Caco-2 (cell line): Measurements from ENCODE around the gene SRGAP3. TPM values are rescaled to one million over a fixed set of nuclear protein-coding genes. Genes with fewer than 3 reads are reported as not detected.

Experiments
- BruUV-seq: library from RNA; stranded (reverse); fragments of 400-500 nt; replicated peaks from 2 replicates; lab custom pipeline; 2021; lab: Mats Ljungman, UMichigan
- CTCF ChIA-PET: fragments of 300-600 bp; sonication (Branson Sonifier 250); formaldehyde crosslinking; loops from one replicate; lab custom pipeline; 2022; ENCODE audit warnings: antibody characterized with exemption; lab: Charles Lee
- POLR2A ChIA-PET: fragments of 300-600 bp; sonication (Branson Sonifier 250); formaldehyde crosslinking; loops from one replicate; lab custom pipeline; 2022; ENCODE audit warnings: antibody characterized with exemption; lab: Charles Lee
- DNase-seq, 2 experiments: peaks; one replicate each; pipeline versions ENCODE4 v3.0.0 to v3.0.0-alpha.2; 2020 to 2022
- H3K27me3 ChIP-seq: replicated peaks from 2 replicates; pipeline ENCODE4 v1.6.0; 2011; ENCODE audit warnings: low read length; ENCODE audit not compliant: control insufficient read depth, insufficient read depth
- H3K36me3 ChIP-seq: 2 replicates; pipeline ENCODE4 v1.5.1; 2011; ENCODE audit warnings: low read length; ENCODE audit not compliant: control insufficient read depth, insufficient read depth
- H3K4me1 ChIP-seq: fragments of 250-450 bp; sonication (Bioruptor Pico); 2 replicates; pipeline ENCODE4 v1.5.1; 2020; ENCODE audit warnings: mild to moderate bottlenecking
- H3K4me3 ChIP-seq: 2 replicates; pipeline ENCODE4 v1.5.1; 2011; ENCODE audit warnings: low read depth, mild to moderate bottlenecking, control low read depth, low read length
- H3K9me3 ChIP-seq: fragments of 250-450 bp; sonication (Bioruptor Pico); 2 replicates; pipeline ENCODE4 v1.5.1; 2020; ENCODE audit warnings: mild to moderate bottlenecking, moderate library complexity
- H3K27ac Mint-ChIP-seq: one replicate; pipeline ENCODE4 v1.8.0; 2022; ENCODE audit warnings: mixed read lengths; ENCODE audit not compliant: unreplicated experiment
- H3K27me3 Mint-ChIP-seq: one replicate; pipeline ENCODE4 v1.8.0; 2022; ENCODE audit warnings: mixed read lengths; ENCODE audit not compliant: insufficient read depth, unreplicated experiment
- H3K36me3 Mint-ChIP-seq: one replicate; pipeline ENCODE4 v1.8.0; 2022; ENCODE audit warnings: mild to moderate bottlenecking, mixed read lengths; ENCODE audit not compliant: insufficient read depth, unreplicated experiment
- H3K4me1 Mint-ChIP-seq: one replicate; pipeline ENCODE4 v1.8.0; 2022; ENCODE audit warnings: low read depth, mixed read lengths; ENCODE audit not compliant: unreplicated experiment
- H3K4me3 Mint-ChIP-seq: one replicate; pipeline ENCODE4 v1.8.0; 2022; ENCODE audit warnings: mild to moderate bottlenecking, moderate library complexity, mixed read lengths; ENCODE audit not compliant: unreplicated experiment
- H3K9me3 Mint-ChIP-seq: one replicate; pipeline ENCODE4 v1.8.0; 2022; ENCODE audit warnings: mixed read lengths; ENCODE audit not compliant: unreplicated experiment
- intact Hi-C: fragments of 100-400 bp; cut with micrococcal nuclease; formaldehyde crosslinking; loops from one replicate; pipeline ENCODE4 v1.10.0; 2022; ENCODE audit not compliant: unreplicated experiment
- total RNA-seq: library from RNA; stranded (reverse); gene quantifications from 2 replicates; pipeline ENCODE4 v1.2.3, GENCODE V29; 2022
- TF ChIP-seq, protein P1 (sequence below), 2 experiments: fragments of 200-600 bp in 1 of 2; IDR thresholded peaks; 1 replicate in 1 of 2; 2 replicates in 1 of 2; pipeline versions ENCODE4 v1.5.1 to v1.8.0; 2011 to 2022; ENCODE audit warnings: antibody characterized with exemption in 1 of 2, control low read depth in 1 of 2, inconsistent platforms in 1 of 2, low read depth in 1 of 2, low read length in 1 of 2, mild to moderate bottlenecking in 1 of 2, moderate library complexity in 1 of 2; ENCODE audit not compliant: insufficient read depth in 1 of 2, severe bottlenecking in 1 of 2, unreplicated experiment in 1 of 2

Gene SRGAP3
- total RNA-seq, 1 experiment from 2014 or later = 1.3 TPM

DNA sequence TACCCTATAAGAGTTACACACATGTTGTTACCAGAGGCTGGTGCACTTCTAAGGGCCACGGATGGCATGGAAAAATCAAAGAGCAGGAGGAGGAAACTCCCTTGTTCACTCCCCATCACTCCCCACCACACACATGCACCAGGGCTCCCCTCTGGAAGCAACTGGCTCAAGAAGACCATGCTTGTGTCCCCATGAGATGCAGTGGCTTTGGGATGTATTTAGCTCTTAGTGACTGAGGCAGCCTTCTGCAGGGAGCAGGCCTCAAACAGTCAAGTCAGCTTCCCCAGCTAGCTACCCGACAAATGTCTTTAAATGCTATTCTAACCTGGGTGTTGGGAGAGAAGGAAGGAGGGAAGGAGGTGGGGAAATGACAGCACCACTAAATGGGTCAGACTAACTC is 253.2 kb downstream of the SRGAP3 start:
- peaks cover 11% of the 10 kb centered on the region for H3K27me3 Mint-ChIP-seq
- no peak overlapping the region for H3K4me3 ChIP-seq
- no TSS peak for BruUV-seq
- H3K36me3 ChIP-seq = no peaks in the 10 kb centered on the region
- H3K9me3 ChIP-seq = no peaks in the 10 kb centered on the region
- H3K4me1 Mint-ChIP-seq = peaks cover 8% of the 10 kb centered on the region
- DNase-seq = no peak
- H3K27me3 ChIP-seq = no peaks in the 10 kb centered on the region
- H3K9me3 Mint-ChIP-seq = no peaks in the 10 kb centered on the region
- TF ChIP-seq, protein P1, sequence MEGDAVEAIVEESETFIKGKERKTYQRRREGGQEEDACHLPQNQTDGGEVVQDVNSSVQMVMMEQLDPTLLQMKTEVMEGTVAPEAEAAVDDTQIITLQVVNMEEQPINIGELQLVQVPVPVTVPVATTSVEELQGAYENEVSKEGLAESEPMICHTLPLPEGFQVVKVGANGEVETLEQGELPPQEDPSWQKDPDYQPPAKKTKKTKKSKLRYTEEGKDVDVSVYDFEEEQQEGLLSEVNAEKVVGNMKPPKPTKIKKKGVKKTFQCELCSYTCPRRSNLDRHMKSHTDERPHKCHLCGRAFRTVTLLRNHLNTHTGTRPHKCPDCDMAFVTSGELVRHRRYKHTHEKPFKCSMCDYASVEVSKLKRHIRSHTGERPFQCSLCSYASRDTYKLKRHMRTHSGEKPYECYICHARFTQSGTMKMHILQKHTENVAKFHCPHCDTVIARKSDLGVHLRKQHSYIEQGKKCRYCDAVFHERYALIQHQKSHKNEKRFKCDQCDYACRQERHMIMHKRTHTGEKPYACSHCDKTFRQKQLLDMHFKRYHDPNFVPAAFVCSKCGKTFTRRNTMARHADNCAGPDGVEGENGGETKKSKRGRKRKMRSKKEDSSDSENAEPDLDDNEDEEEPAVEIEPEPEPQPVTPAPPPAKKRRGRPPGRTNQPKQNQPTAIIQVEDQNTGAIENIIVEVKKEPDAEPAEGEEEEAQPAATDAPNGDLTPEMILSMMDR (IDR thresholded peaks at IDR 0.05; ENCODE audit: insufficient read depth in 1 of 2, low read depth in 1 of 2, low read length in 1 of 2, severe bottlenecking in 1 of 2, unreplicated experiment in 1 of 2) = no peak
- H3K4me3 Mint-ChIP-seq = no peak overlapping the region
- no peaks in the 10 kb centered on the region for H3K4me1 ChIP-seq
- ChIA-PET CTCF (interaction anchor here (1.0 to 1.5 kb wide), 6 partner anchors 9 to 307 kb away, joined by 3 to 19 read pairs (median 6); no protein-coding TSS in a partner anchor), POLR2A (no interaction called here)
- no peak overlapping the region for H3K27ac Mint-ChIP-seq
- intact Hi-C loops = loop anchor here (1.0 kb wide), 1 partner anchor 71 kb away; no protein-coding TSS in a partner anchor
- no peaks in the 10 kb centered on the region for H3K36me3 Mint-ChIP-seq

DNA sequence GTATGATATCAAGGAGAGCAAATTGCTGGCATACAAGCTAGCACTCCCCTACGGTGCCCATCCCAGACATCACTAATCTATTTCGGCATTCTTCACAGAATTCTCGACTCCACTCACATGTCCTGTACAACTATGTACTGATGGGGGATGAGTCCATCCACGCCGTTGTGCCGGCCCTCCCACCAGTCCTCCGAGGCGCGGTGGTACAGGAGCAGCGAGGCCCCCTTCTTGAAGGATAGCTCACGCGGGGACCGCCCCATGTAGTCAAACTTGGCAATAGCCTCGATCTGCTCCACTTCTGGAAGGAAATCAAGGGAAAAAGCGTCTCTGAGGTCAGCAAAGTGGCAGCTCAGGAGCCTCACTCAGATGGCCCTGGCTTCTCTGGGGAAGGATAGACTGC is 255.2 kb downstream of the SRGAP3 start:
- no peak overlapping the region for H3K27ac Mint-ChIP-seq
- no TSS peak for BruUV-seq
- Histone ChIP-seq H3K27me3 (no peaks in the 10 kb centered on the region), H3K4me3 (no peak overlapping the region), H3K9me3 (no peaks in the 10 kb centered on the region), H3K36me3 (no peaks in the 10 kb centered on the region), H3K4me1 (no peaks in the 10 kb centered on the region)
- intact Hi-C loops = no loop called here
- ChIA-PET POLR2A (no interaction called here), CTCF (interaction anchor here (0.6 kb wide), 1 partner anchor 64 kb away, joined by 6 read pairs; no protein-coding TSS in a partner anchor)
- H3K4me3 Mint-ChIP-seq = no peak overlapping the region
- H3K4me1 Mint-ChIP-seq = peaks cover 8% of the 10 kb centered on the region
- TF ChIP-seq, protein P1 (IDR thresholded peaks at IDR 0.05; ENCODE audit: insufficient read depth in 1 of 2, low read depth in 1 of 2, low read length in 1 of 2, severe bottlenecking in 1 of 2, unreplicated experiment in 1 of 2) = no peak
- H3K27me3 Mint-ChIP-seq = peaks cover 3% of the 10 kb centered on the region
- H3K9me3 Mint-ChIP-seq = no peaks in the 10 kb centered on the region
- no peaks in the 10 kb centered on the region for H3K36me3 Mint-ChIP-seq
- no peak for DNase-seq

DNA sequence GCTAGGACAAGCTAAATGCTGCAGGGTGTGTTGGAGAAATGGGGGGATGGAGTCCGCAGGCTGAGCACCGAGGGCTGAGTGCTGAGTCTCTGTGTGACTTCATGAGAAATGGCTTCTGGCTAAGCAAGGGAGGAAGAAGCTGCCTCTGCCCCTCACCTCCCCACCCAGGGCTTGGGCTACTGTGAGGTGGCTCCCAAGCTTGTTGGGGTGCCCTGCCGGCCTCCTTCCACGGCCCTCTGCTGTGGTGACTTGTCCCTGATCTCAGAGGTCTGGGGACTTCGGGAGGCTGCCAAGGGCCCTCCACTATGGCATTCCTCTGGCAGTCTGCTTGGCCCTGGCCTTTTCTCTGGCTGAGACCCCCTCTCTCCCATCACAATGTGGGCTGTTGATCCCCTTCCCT is 256.1 kb downstream of the SRGAP3 start:
- H3K4me1 Mint-ChIP-seq = peaks cover 8% of the 10 kb centered on the region
- TF ChIP-seq, protein P1 (IDR thresholded peaks at IDR 0.05; ENCODE audit: insufficient read depth in 1 of 2, low read depth in 1 of 2, low read length in 1 of 2, severe bottlenecking in 1 of 2, unreplicated experiment in 1 of 2) = no peak
- H3K9me3 ChIP-seq = no peaks in the 10 kb centered on the region
- H3K27me3 Mint-ChIP-seq = peaks cover 3% of the 10 kb centered on the region
- H3K4me3 Mint-ChIP-seq = no peak overlapping the region
- POLR2A ChIA-PET = no interaction called here
- intact Hi-C loops = no loop called here
- H3K4me1 ChIP-seq = no peaks in the 10 kb centered on the region
- no peaks in the 10 kb centered on the region for H3K9me3 Mint-ChIP-seq
- no peaks in the 10 kb centered on the region for H3K36me3 Mint-ChIP-seq
- H3K27me3 ChIP-seq = no peaks in the 10 kb centered on the region
- H3K27ac Mint-ChIP-seq = no peak overlapping the region
- DNase-seq = no peak
- CTCF ChIA-PET = no interaction called here
- H3K36me3 ChIP-seq = no peaks in the 10 kb centered on the region
- H3K4me3 ChIP-seq = no peak overlapping the region
- BruUV-seq = no TSS peak
